DMS153 treated with DMSO at 0.1 percent for 48 hours (cell line): ENCODE measurements around the gene TPRA1.

Experiments
- DNase-seq: peaks from one replicate; lab custom pipeline; 2025; ENCODE audit not compliant: unreplicated experiment; lab: John Stamatoyannopoulos, UW

TPRA1 gene

GRCh38 chr3:127590593-127591465 lies at the start of gene TPRA1:
TSS of gene TPRA1 (minus strand) at chr3:127590733. CDS start at chr3:127580146, 10,587 bp downstream.
- peak; percentile 84 for DNase-seq

GRCh38 chr3:127640042-127640355 lies 49.5 kb upstream of the TPRA1 start:
- DNase-seq, result no peak

DNA sequence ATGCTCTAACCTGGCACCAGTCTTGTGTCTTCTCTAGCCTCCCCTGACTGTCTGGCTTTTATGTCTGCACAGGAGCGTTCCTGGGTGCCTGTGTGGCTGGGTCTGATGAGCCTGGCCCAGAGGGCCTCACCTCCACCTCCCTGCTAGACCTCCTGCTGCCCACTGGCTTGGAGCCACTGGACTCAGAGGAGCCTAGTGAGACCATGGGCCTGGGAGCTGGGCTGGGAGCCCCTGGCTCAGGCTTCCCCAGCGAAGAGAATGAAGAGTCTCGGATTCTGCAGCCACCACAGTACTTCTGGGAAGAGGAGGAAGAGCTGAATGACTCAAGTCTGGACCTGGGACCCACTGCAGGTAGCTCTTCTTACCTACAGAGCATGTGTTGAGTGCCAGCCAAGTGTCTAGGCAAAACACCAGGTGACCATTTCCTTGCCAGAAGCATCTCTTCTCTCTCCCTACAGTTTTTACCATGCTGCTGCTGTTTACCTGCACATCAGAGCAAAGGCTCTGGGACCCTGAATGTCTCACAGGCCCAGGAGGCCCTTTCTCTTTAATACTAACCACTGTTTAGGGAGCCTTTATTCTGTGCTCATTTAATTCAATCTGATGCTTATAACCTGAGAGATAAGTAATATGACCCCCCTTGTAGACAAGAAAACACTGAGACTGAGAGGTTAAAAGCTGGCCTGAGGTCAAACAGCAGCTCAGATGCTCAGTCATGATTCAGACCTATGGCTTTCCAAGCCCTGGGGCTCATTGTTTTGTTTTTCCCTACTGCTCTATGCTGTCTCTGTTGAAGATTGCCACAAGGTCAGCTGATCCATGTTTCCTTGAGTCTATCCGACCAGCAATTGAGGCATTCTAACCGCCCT lies 48.9 kb upstream of the TPRA1 start:
- DNase-seq, result no peak

DNA sequence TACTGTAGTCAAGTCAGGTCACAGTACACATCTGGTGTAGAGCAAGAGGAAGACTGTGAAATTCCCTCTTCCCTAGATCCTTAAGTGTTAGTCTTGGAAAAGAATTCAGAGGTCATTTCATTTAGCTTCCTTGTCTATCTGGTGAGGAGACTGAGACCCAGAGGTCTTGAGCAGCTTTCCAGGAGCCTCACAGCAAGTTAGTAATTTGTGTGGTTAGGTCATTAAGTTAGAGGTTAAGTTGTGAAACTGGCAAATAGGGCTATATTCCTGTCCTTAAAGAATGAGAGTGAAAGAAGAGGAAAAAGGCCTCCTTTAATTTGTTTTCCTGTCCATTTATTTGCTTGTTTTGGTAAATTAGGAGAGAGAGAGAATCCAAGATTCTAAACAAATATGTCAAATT lies 47.4 kb upstream of the TPRA1 start:
- DNase-seq, result no peak

GRCh38 chr3:127637546-127637945 lies 47.0 kb upstream of the TPRA1 start:
- no peak for DNase-seq

DNA sequence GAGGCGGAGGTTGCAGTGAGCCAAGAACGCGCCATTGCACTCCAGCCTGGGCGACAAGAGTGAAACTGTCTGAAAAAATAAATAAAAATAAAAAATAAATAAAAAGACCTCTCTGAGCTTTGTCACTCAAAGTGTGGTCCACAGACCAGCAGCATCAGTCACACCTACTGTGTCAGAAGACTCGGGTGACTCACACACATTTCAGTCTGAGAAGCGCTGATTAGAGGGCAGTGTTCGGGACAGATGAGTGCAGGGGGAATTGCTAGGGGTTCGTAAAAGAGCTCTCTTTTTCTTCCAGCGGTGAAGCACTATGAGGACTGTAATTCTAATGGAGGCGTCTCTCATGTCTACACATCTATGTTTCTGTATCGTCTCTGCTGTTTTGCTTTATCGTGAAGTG lies 44.1 kb upstream of the TPRA1 start:
- DNase-seq, result no peak

GRCh38 chr3:127632035-127632820 lies 41.7 kb upstream of the TPRA1 start:
- DNase-seq, result no peak

GRCh38 chr3:127630811-127631714 lies 40.5 kb upstream of the TPRA1 start:
- DNase-seq, result no peak

DNA sequence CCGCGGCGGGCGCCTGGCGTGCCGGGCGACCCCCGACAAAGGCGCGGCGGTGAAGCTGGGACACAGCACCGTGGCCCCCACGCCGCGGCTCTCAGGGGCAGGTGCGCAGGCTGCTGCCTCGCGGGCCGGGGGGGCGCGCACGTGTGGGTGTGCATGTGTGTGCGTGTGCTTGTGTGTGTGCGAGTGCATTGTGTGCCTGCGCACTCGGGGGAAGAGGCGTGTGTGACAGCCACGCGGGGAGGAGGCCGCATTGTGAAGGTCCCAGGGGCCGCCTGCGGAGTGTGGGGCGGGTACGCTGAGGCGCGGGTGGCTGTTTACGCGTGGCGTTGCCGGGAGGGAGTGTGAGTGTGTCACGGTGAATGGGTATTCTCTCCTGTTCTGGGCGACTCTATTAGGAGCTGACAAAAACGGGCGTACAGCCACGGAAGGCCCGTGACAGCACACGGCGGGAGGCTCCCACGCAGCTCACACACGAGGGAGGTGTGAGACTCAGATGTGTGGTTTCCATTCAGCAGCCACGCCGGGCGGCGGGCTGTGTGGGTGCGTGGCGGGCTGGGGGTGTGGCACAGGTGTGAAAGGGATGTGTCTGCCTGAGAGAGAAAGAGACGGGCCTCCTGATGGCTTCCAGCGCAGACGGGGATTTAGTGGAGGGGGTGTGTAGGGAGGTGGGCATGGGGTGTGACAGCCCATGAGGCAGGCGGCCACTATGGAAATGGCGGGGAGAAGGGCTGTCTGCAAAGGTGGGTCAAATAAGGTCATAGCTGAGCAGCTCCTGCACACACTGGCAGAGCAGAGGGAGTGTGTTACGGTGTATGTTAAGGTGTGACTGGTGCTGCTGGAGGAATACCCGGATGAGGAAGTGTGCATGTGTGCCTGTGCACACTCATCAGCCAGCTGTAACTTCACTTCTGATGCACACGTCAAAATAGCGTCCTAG lies 39.2 kb upstream of the TPRA1 start:
- DNase-seq, result peak; percentile 19

GRCh38 chr3:127628788-127629466 lies 38.4 kb upstream of the TPRA1 start, which contains the start of gene PODXL2:
TSS of gene PODXL2 (plus strand) at chr3:127629185. CDS start at chr3:127629220, 35 bp downstream.
- DNase-seq, result peak; percentile 63

DNA sequence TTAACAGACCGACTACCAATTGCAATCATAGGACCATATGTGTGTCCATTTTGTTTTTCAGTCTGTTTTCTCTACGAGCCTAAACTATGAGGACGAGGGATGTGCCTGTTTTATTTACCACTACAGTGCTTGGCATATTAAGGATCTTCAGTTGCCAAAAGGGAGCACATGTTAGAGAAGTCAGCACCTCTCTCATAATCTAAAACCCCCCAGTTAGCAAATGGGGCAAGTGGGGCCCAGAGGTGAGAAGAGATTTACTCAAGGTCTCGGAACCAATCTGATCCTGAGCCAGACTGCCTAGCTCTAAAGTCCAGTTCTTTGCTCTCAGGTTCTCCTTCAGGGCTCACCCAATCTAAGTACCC lies 37.9 kb upstream of the TPRA1 start:
- no peak for DNase-seq

DNA sequence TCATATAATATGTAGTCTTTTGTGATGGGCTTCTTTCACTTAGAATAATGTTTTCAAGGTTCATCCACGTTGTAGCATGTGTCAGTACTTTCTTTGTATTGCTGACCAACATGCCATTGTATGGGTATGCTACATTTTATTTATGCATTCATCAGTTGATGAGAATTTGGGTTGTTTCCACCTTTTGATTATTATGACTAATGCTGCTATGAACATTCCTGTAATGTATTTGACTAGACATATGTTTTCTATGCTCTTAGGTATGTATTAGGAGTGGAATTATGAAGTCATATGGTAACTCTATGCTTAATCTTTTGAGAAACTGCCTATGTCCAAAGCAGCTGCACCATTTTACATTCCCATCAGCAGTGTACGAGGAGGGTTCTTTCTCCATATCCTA lies 35.3 kb upstream of the TPRA1 start:
- no peak for DNase-seq

- DNase-seq, result no peak
Observed at GRCh38 chr3:127624063-127624462, 33.5 kb upstream of the TPRA1 start.

GRCh38 chr3:127622772-127623576 lies 32.4 kb upstream of the TPRA1 start:
- DNase-seq, result no peak

DNA sequence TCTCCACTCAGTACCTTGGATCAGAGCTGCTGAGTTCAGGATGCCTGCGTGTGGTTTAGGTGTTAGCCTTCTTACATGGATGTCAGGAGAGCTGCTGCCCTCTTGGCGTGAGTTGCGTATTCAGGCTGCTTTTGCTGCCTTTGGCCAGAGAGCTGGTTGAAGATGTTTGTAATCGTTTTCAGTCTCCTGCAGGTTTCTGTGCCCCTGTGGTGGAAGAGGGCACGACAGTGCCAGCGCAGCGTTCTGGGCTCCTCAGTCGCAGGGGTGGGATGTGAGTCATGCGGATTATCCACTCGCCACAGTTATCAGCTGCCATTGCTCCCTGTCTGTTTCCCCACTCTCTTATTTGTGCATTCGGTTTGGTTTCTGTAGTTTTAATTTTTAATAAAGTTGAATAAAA lies 31.5 kb upstream of the TPRA1 start:
- DNase-seq, result no peak

DNA sequence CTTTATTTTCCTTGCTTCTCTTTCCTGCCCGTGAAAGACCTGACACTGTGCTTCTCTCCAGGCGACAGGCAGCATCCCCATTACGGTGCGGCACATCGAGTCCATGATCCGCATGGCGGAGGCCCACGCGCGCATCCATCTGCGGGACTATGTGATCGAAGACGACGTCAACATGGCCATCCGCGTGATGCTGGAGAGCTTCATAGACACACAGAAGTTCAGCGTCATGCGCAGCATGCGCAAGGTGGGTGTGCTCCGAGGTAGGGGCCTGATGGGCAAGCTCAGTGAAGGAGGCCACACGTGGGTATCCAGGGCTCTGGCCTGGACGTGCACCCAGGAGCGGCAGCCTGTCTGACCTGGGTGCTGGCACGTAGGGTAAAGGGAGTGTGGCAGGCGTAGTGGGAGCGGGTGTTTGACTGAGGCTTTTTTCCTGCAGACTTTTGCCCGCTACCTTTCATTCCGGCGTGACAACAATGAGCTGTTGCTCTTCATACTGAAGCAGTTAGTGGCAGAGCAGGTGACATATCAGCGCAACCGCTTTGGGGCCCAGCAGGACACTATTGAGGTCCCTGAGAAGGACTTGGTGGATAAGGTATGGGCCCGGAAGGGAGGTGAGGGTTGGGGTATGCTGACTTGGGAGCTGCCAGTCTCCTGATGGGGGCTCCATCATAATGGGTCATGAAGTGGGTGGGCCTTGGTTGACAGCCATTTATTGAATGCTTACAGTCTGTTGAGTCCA lies 30.3 kb upstream of the TPRA1 start:
- no peak for DNase-seq

DNA sequence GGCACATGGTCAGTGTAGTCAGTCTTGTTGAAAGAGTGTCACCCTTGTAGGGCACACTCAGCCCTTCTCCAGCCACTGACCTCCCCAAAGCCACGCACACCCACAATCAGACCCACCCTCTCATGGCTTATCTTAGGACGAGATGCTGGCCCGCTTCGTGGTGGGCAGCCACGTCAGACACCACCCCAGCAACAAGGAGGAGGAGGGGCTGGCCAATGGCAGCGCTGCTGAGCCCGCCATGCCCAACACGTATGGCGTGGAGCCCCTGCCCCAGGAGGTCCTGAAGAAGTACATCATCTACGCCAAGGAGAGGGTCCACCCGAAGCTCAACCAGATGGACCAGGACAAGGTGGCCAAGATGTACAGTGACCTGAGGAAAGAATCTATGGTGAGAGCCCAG lies 28.4 kb upstream of the TPRA1 start:
- DNase-seq, result no peak
